ENCODE data around the gene TRAIP.
"Not testable (repeated sequence)": the region's sequence is repeated elsewhere in the genome, so short reads cannot be mapped to it uniquely, and the experiment has no call there.

TRAIP gene

DNA sequence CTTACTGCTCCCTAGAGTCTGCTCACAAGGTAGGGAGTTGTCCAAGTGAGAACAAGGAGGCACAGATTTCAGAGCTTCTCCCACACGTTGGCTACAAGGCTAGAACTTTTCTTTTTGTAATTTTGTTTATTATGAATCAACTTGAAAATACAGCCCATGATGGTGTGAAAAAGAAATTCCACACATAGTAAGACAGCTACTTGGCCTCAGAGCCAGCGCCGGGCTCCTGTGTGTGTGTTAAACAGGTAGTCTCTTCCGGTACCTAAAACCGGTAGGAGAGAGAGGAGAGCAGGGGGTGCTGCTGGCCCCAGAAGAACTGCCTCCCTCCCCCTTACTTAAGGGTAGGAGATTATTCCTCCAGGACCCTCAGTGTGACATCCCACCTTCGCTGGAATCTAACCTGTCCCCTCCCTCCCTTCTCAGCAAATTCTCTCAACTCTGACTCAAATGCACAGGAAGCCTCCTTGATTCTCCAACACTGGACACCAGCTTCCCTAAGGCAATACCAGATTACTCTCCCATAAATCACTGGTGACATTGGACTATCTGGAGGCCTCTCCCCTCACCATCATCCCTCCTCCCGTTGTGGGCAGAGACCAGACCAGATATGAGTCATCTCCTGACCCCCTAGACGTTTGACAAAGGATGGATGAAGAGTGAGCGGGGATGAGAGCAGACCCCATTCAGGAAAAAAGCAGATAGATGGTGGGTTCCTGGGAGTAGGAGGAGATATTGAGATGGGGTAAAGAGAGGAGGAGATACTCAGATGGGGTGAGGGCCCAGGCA, 65.5 kb downstream of the TRAIP start:
- DNase-seq: no peak

DNA sequence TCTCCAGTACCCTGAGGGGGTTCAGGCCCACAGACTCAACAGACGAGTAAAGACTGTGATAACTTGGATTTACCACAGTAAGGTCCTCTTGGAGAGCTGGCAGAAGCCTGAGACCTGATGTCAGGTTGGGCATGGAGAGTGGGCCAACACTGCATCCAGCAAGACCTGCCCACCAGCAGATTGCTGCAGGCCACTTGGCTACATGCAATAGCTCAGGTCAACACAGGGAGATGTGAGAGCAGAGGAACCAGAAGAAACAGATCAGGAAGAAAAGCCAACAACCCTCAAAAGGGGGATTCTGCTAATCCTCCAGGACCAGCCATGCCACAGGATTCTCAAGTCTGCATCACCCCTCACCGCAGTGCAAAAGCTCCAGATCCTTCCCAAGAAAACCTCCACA, 68.3 kb downstream of the TRAIP start:
- DNase-seq: no peak

DNA sequence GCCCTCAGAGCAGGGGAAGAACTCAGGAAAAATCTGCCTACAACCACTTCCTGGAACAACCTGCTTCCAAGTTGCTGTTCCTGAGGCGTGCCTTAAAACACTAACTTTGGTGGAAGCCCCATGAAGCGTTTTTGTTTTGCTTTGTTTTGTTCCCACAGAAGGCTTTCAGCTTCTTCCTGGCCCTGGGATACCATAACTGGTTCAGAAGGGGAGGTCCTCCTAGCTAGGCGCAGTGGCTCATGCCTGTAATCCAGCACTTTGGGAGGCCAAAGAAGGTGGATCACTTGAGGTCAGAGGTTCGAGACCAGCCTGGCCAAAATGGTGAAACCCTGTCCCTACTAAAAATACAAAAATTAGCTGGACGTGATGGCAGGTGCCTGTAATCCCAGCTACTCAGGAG, 68.8 kb downstream of the TRAIP start:
- DNase-seq: no peak

DNA sequence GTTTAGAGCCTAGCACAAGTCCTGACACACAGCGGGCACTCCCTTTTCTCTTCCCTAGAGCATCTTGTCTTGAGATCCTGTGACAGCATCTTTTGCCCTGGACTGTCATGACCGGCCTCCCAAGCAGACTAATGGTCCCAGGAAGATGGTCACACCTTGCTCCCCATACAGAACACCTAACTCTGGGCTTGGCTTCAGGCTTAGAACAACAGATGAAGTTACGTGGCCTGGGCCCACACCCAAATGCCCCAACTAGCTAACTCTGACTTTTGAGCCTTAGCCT, 69.2 kb downstream of the TRAIP start:
- no peak for DNase-seq

DNA sequence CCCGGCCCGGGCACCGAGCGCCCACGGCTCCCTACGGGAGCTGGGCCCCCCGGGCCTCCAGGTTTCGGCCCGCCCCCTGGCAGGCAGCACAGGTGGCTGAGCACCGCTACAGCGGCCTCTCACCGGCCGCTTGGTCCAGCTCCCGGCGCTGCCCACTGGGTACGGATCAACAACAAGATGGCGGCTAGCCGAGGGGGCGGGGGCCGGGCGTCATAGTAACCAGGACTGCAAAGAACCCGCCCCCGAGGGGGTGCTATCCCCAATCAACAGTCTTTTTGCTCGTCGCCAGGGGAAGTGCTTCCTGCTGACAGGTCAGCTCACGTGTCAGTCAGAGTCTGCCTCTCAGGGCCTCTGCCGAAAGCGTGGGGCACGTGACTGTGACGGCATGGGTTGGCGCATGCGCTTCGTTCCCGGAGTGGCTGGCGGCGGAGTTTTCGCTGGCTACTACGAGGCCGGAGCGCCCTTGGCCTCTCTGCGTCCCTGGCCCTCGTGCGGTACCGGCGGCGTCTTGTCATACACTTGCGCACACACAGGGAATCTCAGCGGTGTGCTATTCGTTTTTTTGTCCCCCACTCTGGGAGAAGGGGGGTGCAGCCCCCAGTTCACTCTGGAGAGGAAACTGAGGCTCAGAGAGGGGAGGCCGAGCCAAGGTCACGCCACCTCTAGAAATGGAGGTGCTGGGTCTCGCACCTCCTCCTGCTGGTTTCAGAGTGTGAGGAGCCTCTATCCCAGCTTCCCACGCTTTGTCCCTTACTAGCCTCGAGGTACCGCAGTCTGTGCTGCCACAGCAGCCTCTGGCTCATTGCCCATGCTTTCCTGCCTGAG, 69.8 kb downstream of the TRAIP start, which contains the start of gene IP6K1:
Gene IP6K1 (minus strand): TSS at position 186 of the 825 bp plus-strand sequence. CDS start 38,502 bp downstream, outside the sequence.
- DNase-seq: peak; percentile 96 to 99

DNA sequence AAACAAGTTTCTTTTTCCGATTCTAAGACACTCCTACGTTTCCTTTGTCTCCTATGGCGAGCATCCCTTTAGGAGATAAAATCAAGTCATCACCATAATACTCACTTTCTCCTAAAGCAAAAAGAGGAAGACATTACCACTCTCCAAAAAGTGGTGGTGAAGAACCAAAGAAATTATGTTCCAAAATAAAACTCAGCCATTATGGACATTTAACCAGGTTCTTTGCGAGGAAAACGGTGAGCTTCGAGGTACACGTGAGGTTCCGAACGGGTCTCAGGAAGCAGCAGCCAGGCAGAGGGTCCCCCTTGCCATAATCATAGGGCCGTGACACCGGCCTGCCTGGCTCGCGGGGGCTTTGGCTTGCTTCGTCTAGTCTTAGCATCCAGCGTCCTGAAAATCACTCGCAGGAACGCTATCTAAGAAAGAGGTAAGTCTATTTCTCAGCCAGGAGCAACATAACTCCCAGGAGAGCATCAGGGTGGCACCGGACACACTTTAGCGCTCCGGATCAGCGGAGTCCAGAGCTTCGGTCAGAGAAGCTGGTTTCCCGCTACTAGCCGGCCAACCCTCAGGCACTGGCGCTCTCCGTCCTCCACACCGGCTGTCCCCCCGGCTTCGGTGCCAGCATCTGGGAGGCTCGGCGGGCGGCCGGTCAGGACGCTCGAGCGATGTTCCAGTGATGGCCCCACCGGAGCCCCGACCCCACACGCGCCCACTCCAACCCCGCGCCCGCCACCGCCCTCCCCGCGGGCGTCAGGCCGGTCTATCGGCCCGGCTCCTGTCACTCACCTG, 70.6 kb downstream of the TRAIP start:
- DNase-seq: no peak

DNA sequence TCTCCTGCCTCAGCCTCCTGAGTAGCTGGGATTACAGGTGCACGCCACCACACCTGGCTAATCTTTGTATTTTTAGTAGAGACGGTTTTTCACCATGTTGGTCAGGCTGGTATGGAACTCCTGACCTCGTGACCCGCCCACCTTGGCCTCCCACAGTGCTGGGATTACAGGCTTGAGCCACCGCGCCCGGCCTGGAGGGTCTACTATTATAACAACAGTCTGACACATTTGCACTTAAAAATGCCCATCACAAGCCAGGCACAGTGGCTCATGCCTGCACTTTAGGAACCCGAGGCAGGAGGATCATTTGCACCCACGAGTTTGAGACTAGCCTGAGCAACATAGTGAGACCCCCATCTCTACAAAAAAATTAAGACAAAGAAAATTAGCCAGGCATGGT, 74.1 kb downstream of the TRAIP start:
- DNase-seq: not testable (repeated sequence)

DNA sequence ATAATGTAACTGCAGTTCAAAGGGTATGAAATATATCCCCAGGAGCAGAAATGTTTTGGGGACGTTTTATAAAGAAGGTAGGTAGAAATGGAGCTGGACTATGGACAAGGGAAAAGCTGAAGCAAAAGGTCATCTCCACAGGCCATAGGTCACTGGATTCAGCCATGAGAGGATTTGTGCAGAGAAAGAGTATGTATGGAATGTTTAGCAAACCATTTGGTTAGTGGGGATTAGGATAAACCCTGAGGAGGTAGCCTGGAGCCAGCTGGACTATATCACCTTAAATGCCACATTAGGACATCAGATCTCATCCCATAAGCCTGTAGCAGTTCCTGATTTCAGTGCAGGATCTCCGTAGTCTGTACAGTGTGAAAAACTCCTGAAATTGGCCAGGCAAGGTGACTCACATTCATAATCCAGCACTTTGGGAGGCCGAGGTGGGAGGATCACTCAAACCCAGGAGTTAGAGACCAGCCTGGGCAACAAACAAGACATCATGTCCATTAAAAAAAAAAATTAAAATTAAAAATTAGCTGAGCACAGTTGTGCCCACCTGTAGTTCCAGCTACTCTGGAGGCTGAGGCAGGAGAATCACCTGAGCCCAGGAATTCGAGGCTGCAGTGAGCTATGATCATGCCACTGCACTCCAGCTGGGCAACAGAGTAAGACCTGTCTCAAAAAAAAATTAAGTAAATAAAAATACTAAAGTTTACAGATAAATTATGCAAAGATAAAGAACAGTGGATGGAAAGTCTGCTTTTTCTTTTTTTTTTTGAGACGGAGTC, 74.8 kb downstream of the TRAIP start:
- DNase-seq: no peak

DNA sequence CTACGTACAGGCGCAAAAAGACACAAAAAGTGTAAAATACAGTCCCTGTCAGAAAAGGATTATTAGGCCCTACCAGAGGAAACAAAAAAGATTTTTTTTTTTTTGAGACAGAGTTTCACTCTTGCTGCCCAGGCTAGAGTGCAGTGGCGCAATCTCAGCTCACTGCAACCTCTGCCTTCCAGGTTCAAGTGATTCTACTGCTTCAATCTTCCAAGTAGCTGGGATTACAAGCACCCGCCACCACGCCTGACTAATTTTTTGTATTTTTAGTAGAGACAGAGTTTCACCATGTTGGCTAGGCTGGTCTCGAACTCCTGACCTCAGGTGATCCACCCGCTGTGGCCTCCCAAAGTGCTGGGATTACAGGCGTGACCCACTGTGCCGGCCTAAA, 75.4 kb downstream of the TRAIP start:
- not testable (repeated sequence) for DNase-seq

DNA sequence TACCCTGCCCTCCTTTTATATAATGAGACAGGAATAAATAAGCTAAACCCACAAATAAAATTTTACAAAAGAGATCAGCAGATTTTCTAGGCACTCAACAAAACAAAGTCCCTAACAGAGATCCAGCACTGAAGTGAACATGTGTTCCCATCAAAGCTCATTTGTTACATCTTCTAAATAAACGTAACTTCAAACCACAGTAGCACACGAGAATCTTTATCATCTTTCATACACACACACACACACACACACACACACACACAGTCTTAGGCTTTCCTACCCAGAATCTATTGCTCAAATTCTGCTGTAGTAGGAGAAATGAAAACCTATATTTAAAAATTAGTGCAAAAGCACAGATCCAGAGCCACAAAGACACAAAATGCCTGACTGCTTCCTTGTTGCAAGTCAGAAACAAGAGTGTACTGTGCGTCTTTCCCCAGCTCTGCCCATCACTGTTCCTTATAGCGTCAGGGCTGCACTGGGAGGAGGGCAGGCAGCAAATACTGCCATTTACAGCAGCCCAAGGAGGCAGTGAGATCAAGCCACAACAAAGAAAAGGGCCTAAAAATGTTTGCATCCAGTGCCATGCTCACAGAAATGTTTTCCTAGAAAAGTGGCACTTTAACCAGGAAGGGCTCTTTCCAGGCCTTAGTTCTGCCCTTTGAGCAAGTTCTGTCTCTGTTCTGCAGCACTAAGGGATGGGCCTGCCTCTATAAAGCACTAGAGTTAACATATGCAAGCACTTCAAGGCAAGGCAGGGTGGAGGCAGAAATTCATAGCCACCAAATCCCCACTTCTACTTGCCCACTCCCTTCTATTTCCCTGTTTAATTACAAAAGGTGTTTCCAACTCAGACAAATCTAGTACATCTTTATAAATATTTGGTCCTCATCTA, 76.0 kb downstream of the TRAIP start:
- no peak for DNase-seq

DNA sequence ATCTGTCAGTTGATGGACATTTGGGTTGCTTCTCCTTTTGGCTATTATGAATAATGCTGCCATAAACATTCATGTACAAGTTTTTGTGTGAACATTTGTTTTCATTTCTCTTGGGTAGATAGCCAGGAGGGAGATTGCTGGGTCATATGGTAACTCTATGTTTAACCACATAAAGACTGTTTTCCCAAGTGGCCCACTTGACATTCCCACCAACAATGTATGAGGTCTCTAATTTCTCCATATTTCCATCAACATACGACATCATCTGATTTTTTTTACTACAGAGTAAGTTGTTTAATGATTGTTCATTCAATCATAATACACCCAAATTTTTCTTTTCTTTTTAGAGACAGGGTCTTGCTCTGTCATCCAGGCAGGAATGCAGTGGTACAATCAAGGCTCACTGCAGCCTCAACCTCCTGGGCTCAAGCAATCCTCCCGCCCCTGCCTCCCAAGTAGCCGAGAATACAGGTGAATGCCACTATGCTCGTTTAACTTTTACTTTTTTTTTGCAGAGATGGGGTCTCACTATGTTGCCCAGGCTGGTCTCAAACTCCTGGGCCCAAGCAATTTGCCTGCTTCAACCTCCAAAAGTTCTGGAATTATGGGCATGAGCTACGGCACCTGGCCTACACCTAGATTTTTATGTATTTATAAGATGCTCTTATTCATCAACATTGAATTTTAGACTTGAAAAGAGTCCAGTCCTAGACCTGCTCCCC, 76.8 kb downstream of the TRAIP start:
- no peak for DNase-seq
